ENCODE results near the gene MAPK8. TPM values are rescaled to one million over a fixed set of nuclear protein-coding genes. Genes with fewer than 3 reads are reported as not detected.
"Not testable (repeated sequence)": the region's sequence is repeated elsewhere in the genome, so short reads cannot be mapped to it uniquely, and the experiment has no call there.

MAPK8 gene
- total RNA-seq, 1 donor from 2014 or later: 66.4 TPM

DNA sequence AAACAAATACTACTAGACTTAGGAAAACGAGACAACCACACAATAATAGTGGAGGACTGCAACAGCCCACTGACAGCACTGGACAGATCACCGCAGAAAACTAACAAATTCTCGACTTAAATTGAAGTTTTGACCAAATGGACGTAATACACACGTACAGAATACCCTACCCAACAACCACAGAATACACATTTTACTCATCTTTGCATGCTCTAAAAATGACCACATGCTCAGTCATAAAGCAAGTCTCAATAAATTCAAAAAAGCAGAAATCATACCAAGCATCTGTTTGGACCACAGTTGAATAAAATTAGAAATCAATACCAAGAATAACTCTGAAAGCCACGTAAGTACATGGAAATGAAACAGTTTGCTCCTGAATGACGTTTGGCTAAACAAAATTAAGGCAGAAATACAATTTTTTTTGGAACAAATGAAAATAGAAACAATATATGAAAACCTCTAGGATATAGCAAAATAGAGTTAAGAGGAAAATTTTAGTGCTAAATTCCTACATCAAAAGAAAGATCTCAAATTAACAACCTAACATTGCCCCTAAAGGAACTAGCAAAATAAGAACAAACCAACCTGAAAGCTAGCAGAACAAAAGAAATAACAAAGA, 30.6 kb downstream of the MAPK8 start:
- no peaks in the 10 kb centered on the region for H3K4me1 Mint-ChIP-seq
- TF ChIP-seq, protein P1, sequence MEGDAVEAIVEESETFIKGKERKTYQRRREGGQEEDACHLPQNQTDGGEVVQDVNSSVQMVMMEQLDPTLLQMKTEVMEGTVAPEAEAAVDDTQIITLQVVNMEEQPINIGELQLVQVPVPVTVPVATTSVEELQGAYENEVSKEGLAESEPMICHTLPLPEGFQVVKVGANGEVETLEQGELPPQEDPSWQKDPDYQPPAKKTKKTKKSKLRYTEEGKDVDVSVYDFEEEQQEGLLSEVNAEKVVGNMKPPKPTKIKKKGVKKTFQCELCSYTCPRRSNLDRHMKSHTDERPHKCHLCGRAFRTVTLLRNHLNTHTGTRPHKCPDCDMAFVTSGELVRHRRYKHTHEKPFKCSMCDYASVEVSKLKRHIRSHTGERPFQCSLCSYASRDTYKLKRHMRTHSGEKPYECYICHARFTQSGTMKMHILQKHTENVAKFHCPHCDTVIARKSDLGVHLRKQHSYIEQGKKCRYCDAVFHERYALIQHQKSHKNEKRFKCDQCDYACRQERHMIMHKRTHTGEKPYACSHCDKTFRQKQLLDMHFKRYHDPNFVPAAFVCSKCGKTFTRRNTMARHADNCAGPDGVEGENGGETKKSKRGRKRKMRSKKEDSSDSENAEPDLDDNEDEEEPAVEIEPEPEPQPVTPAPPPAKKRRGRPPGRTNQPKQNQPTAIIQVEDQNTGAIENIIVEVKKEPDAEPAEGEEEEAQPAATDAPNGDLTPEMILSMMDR (IDR thresholded peaks at IDR 0.05; ENCODE audit: unreplicated experiment): no peak
- peaks cover 55% of the 10 kb centered on the region for H3K36me3 Mint-ChIP-seq
- H3K4me3 Mint-ChIP-seq: no peak overlapping the region
- no peak overlapping the region for H3K27ac Mint-ChIP-seq
- no peaks in the 10 kb centered on the region for H3K27me3 Mint-ChIP-seq (ENCODE audit: low read depth)
- H3K9me3 Mint-ChIP-seq: peaks cover 41% of the 10 kb centered on the region
- no peak for DNase-seq (ENCODE audit: low spot score in 2 of 2, unreplicated experiment in 2 of 2)

GRCh38 chr10:48340734-48341133, 34.3 kb downstream of the MAPK8 start:
- peaks cover 6% of the 10 kb centered on the region for H3K4me1 Mint-ChIP-seq
- TF ChIP-seq, protein P1 (IDR thresholded peaks at IDR 0.05; ENCODE audit: unreplicated experiment): no peak

GRCh38 chr10:48343106-48343505, 36.6 kb downstream of the MAPK8 start:
- DNase-seq (ENCODE audit: low spot score in 2 of 2, unreplicated experiment in 2 of 2): no peak

More at GRCh38 chr10:48340734-48341133, 34.3 kb downstream of the MAPK8 start:
- no peak overlapping the region for H3K4me3 Mint-ChIP-seq
- peaks cover 43% of the 10 kb centered on the region for H3K9me3 Mint-ChIP-seq
- H3K27me3 Mint-ChIP-seq (ENCODE audit: low read depth): no peaks in the 10 kb centered on the region
- H3K27ac Mint-ChIP-seq: no peak overlapping the region
- no peak for DNase-seq (ENCODE audit: low spot score in 2 of 2, unreplicated experiment in 2 of 2)
- H3K36me3 Mint-ChIP-seq: peaks cover 44% of the 10 kb centered on the region

GRCh38 chr10:48343921-48344598, 37.6 kb downstream of the MAPK8 start:
- peaks cover 47% of the 10 kb centered on the region for H3K9me3 Mint-ChIP-seq
- peaks cover 44% of the 10 kb centered on the region for H3K36me3 Mint-ChIP-seq
- TF ChIP-seq, protein P1 (IDR thresholded peaks at IDR 0.05; ENCODE audit: unreplicated experiment): no peak
- H3K4me1 Mint-ChIP-seq: peaks cover 6% of the 10 kb centered on the region
- H3K27me3 Mint-ChIP-seq (ENCODE audit: low read depth): no peaks in the 10 kb centered on the region
- DNase-seq (ENCODE audit: low spot score in 2 of 2, unreplicated experiment in 2 of 2): no peak
- H3K27ac Mint-ChIP-seq: peak overlapping the region; percentile 4
- H3K4me3 Mint-ChIP-seq: no peak overlapping the region

More at GRCh38 chr10:48343106-48343505, 36.6 kb downstream of the MAPK8 start:
- peaks cover 45% of the 10 kb centered on the region for H3K9me3 Mint-ChIP-seq
- peaks cover 42% of the 10 kb centered on the region for H3K36me3 Mint-ChIP-seq
- TF ChIP-seq, protein P1 (IDR thresholded peaks at IDR 0.05; ENCODE audit: unreplicated experiment): no peak
- no peaks in the 10 kb centered on the region for H3K27me3 Mint-ChIP-seq (ENCODE audit: low read depth)
- peaks cover 6% of the 10 kb centered on the region for H3K4me1 Mint-ChIP-seq
- no peak overlapping the region for H3K4me3 Mint-ChIP-seq
- no peak overlapping the region for H3K27ac Mint-ChIP-seq

DNA sequence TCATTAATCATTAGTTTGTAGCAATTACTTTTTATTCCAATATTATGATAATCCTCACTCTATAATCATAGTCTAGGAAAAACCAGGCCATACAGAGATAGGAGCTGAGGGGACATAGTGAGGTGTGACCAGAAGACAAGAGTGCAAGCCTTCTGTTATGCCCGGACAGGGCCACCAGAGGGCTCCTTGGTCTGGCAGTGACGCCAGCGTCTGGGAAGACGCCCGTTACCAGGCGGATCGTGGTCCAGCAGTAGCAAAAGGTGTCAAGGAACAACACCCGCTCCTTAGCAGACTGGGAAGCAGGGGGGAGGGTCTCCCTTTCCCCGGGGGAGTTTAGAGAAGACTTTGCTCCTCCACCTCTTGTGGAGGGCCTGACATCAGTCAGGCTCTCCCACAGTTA, 39.8 kb downstream of the MAPK8 start:
- peaks cover 54% of the 10 kb centered on the region for H3K36me3 Mint-ChIP-seq
- not testable (repeated sequence) for H3K4me1 Mint-ChIP-seq; H3K27ac Mint-ChIP-seq; DNase-seq (ENCODE audit: low spot score in 2 of 2, unreplicated experiment in 2 of 2); H3K4me3 Mint-ChIP-seq; H3K27me3 Mint-ChIP-seq (ENCODE audit: low read depth)
- peaks cover 54% of the 10 kb centered on the region for H3K9me3 Mint-ChIP-seq

DNA sequence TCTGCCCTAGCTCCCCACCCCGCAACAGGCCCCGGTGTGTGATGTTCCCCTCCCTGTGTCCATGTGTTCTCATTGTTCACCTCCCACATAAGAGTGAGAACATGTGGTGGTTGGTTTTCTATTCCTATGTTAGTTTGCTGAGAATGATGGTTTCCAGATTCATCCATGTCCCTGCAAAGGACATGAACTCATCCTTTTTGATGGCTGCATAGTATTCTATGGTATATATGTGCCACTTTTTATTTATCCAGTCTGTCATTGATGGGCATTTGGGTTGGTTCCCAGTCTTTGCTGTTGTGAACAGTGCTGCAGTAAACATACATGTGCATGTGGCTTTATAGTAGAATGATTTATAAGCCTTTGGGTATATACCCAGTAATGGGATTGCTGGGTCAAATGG, 41.1 kb downstream of the MAPK8 start:
- not testable (repeated sequence) for H3K4me3 Mint-ChIP-seq, H3K27ac Mint-ChIP-seq
- peaks cover 47% of the 10 kb centered on the region for H3K9me3 Mint-ChIP-seq

DNA sequence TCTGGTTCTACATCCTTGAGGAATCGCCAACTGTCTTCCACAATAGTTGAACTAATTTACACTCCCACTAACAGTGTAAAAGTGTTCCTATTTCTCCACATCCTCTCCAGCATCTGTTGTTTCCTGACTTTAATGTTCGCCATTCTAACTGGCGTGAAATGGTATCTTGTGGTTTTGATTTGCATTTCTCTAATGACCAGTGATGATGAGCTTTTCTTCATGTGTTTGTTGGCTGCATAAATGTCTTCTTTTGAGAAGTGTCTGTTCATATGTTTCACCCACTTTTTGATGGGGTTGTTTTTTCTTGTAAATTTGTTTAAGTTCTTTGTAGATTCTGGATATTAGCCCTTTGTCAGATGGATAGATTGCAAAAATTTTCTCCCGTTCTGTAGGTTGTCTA, 41.5 kb downstream of the MAPK8 start:
- H3K9me3 Mint-ChIP-seq: peaks cover 46% of the 10 kb centered on the region
- H3K4me1 Mint-ChIP-seq; H3K4me3 Mint-ChIP-seq; DNase-seq (ENCODE audit: low spot score in 2 of 2, unreplicated experiment in 2 of 2); H3K27me3 Mint-ChIP-seq (ENCODE audit: low read depth); H3K27ac Mint-ChIP-seq: not testable (repeated sequence)
- H3K36me3 Mint-ChIP-seq: peaks cover 45% of the 10 kb centered on the region

More for the DNA sequence above, 41.1 kb downstream of the MAPK8 start:
- H3K4me1 Mint-ChIP-seq; H3K27me3 Mint-ChIP-seq (ENCODE audit: low read depth); DNase-seq (ENCODE audit: low spot score in 2 of 2, unreplicated experiment in 2 of 2): not testable (repeated sequence)
- peaks cover 48% of the 10 kb centered on the region for H3K36me3 Mint-ChIP-seq
